Breast epithelium (tissue), 4 donors: ENCODE results near the gene DNAJC10. TPM values are rescaled to one million over a fixed set of nuclear protein-coding genes. Genes with fewer than 3 reads are reported as not detected.
"Not testable (repeated sequence)": the region's sequence is repeated elsewhere in the genome, so short reads cannot be mapped to it uniquely, and the experiment has no call there.

Experiments
- DNase-seq, 2 donors: peaks; one replicate each; pipeline ENCODE4 v3.0.0-alpha.2; 2019; ENCODE audit warnings: low spot score in 2 of 2
- H3K27ac ChIP-seq, 2 donors: fragments of 200-600 bp; sonication (generic) in 1 of 2; one replicate each; pipeline ENCODE4 v1.5.1; 2016 to 2019; ENCODE audit warnings: mild to moderate bottlenecking in 1 of 2
- H3K27me3 ChIP-seq, 2 donors: fragments of 200-600 bp; sonication (generic) in 1 of 2; one replicate each; pipeline versions ENCODE4 v1.5.1 to v1.6.0; 2017 to 2019; ENCODE audit warnings: control low read depth in 1 of 2, mild to moderate bottlenecking in 1 of 2
- H3K36me3 ChIP-seq: fragments of 200-600 bp; one replicate; pipeline ENCODE4 v1.5.1; 2019
- H3K4me1 ChIP-seq, 2 donors: fragments of 200-600 bp; sonication (generic); one replicate each; pipeline ENCODE4 v1.5.1; 2016 to 2019; ENCODE audit warnings: control low read depth in 1 of 2
- H3K4me3 ChIP-seq, 3 donors: fragments of 200-600 bp; sonication (generic); 1 replicate in 2 of 3; 2 replicates in 1 of 3; pipeline ENCODE4 v1.5.1; 2016 to 2019; ENCODE audit warnings: mild to moderate bottlenecking in 3 of 3, moderate library complexity in 2 of 3
- H3K9me3 ChIP-seq, 2 donors: fragments of 200-600 bp; sonication (generic) in 1 of 2; one replicate each; pipeline ENCODE4 v1.5.1; 2016 to 2019; ENCODE audit warnings: control low read depth in 1 of 2
- CTCF ChIP-seq, 3 donors: fragments of 450-650 bp; IDR thresholded peaks; one replicate each; pipeline ENCODE4 v1.5.1; 2016 to 2017; ENCODE audit warnings: antibody characterized with exemption in 3 of 3, mild to moderate bottlenecking in 3 of 3, moderate library complexity in 3 of 3
- POLR2A ChIP-seq: fragments of 450-650 bp; IDR thresholded peaks from one replicate; pipeline ENCODE4 v1.6.1; 2016; ENCODE audit warnings: antibody characterized with exemption, mild to moderate bottlenecking, moderate library complexity
- POLR2AphosphoS5 ChIP-seq, 3 donors: sonication (generic); formaldehyde crosslinking; IDR thresholded peaks; one replicate each; pipeline ENCODE4 v1.6.1; 2017; ENCODE audit warnings: antibody characterized with exemption in 3 of 3
- intact Hi-C: fragments of 100-400 bp; cut with DNase I; formaldehyde crosslinking; loops from one replicate; pipeline ENCODE4 v1.15.1; 2023; ENCODE audit warnings: low total_unique reads
- total RNA-seq, 3 donors: library from RNA; depleted of rRNA; stranded (reverse); fragments of >200 nt; gene quantifications; one replicate each; pipeline ENCODE4 v1.1.0, GENCODE V29; 2016

Gene DNAJC10
- total RNA-seq, 3 donors from 2014 or later, result 41.8 to 57.5 (median 53.7) TPM

- no peak for DNase-seq
- intact Hi-C loops, result no loop called here
- Histone ChIP-seq H3K27me3 (no peaks in the 10 kb centered on the region), H3K27ac (peak overlapping the region in 1 of 2 donors; percentile 65), H3K4me3 (no peak overlapping the region), H3K9me3 (no peaks in the 10 kb centered on the region), H3K36me3 (no peaks in the 10 kb centered on the region), H3K4me1 (no peaks in the 10 kb centered on the region)
- TF ChIP-seq CTCF (IDR thresholded peaks at IDR 0.05) (peak in 2 of 3 donors; percentile 54 to 58), POLR2A (no peak), POLR2AphosphoS5 (IDR thresholded peaks at IDR 0.05) (no peak)
Measured at GRCh38 chr2:182763311-182763912, 47.4 kb downstream of the DNAJC10 start.

GRCh38 chr2:182766626-182767025 is 50.6 kb downstream of the DNAJC10 start:
- no peaks in the 10 kb centered on the region for H3K36me3 ChIP-seq
- H3K9me3 ChIP-seq, result no peaks in the 10 kb centered on the region
- DNase-seq, result no peak
- H3K4me3 ChIP-seq, result no peak overlapping the region
- no peaks in the 10 kb centered on the region for H3K4me1 ChIP-seq
- H3K27me3 ChIP-seq, result no peaks in the 10 kb centered on the region
- intact Hi-C loops, result no loop called here
- H3K27ac ChIP-seq, result no peak overlapping the region
- TF ChIP-seq POLR2AphosphoS5 (IDR thresholded peaks at IDR 0.05) (no peak), POLR2A (no peak), CTCF (IDR thresholded peaks at IDR 0.05) (no peak)

GRCh38 chr2:182767578-182767977 is 51.5 kb downstream of the DNAJC10 start:
- no peaks in the 10 kb centered on the region for H3K27me3 ChIP-seq
- H3K4me1 ChIP-seq, result no peaks in the 10 kb centered on the region
- TF ChIP-seq POLR2AphosphoS5 (IDR thresholded peaks at IDR 0.05) (no peak), CTCF (IDR thresholded peaks at IDR 0.05) (no peak), POLR2A (no peak)
- intact Hi-C loops, result no loop called here
- H3K36me3 ChIP-seq, result no peaks in the 10 kb centered on the region
- DNase-seq, result no peak
- H3K27ac ChIP-seq, result no peak overlapping the region
- no peaks in the 10 kb centered on the region for H3K9me3 ChIP-seq
- no peak overlapping the region for H3K4me3 ChIP-seq

GRCh38 chr2:182768950-182769349 is 52.9 kb downstream of the DNAJC10 start:
- intact Hi-C loops, H3K27ac ChIP-seq, H3K27me3 ChIP-seq, H3K4me3 ChIP-seq, H3K9me3 ChIP-seq, H3K36me3 ChIP-seq, DNase-seq, H3K4me1 ChIP-seq: not testable (repeated sequence)

GRCh38 chr2:182779323-182779722 is 63.3 kb downstream of the DNAJC10 start:
- no peaks in the 10 kb centered on the region for H3K4me1 ChIP-seq
- TF ChIP-seq CTCF (IDR thresholded peaks at IDR 0.05) (no peak), POLR2A (no peak), POLR2AphosphoS5 (IDR thresholded peaks at IDR 0.05) (no peak)
- no peak overlapping the region for H3K27ac ChIP-seq
- DNase-seq, result no peak
- no peak overlapping the region for H3K4me3 ChIP-seq
- no peaks in the 10 kb centered on the region for H3K27me3 ChIP-seq
- no peaks in the 10 kb centered on the region for H3K9me3 ChIP-seq
- H3K36me3 ChIP-seq, result no peaks in the 10 kb centered on the region
- intact Hi-C loops, result no loop called here

GRCh38 chr2:182781099-182781498 is 65.0 kb downstream of the DNAJC10 start:
- H3K4me3 ChIP-seq, H3K27me3 ChIP-seq, H3K36me3 ChIP-seq, H3K4me1 ChIP-seq, H3K9me3 ChIP-seq, intact Hi-C loops, DNase-seq, H3K27ac ChIP-seq: not testable (repeated sequence)

- intact Hi-C loops, H3K27ac ChIP-seq: not testable (repeated sequence)
Measured at GRCh38 chr2:182782686-182783085, 66.6 kb downstream of the DNAJC10 start.

More at GRCh38 chr2:182782686-182783085, 66.6 kb downstream of the DNAJC10 start:
- not testable (repeated sequence) for H3K27me3 ChIP-seq, H3K4me3 ChIP-seq, H3K9me3 ChIP-seq, DNase-seq, H3K36me3 ChIP-seq, H3K4me1 ChIP-seq
